DMS 273 treated with DMSO at 0.1 percent for 48 hours (cell line): ENCODE measurements around the gene BIRC5.
"Not testable (repeated sequence)": the region's sequence is repeated elsewhere in the genome, so short reads cannot be mapped to it uniquely, and the experiment has no call there.

Experiments used
- DNase-seq: peaks from one replicate; lab custom pipeline; 2025; lab: John Stamatoyannopoulos, UW

The BIRC5 gene

GRCh38 chr17:78240012-78240655 lies 26.1 kb downstream of the BIRC5 start:
- DNase-seq = no peak

- no peak for DNase-seq
Observed at GRCh38 chr17:78240839-78241238, 26.8 kb downstream of the BIRC5 start.

DNA sequence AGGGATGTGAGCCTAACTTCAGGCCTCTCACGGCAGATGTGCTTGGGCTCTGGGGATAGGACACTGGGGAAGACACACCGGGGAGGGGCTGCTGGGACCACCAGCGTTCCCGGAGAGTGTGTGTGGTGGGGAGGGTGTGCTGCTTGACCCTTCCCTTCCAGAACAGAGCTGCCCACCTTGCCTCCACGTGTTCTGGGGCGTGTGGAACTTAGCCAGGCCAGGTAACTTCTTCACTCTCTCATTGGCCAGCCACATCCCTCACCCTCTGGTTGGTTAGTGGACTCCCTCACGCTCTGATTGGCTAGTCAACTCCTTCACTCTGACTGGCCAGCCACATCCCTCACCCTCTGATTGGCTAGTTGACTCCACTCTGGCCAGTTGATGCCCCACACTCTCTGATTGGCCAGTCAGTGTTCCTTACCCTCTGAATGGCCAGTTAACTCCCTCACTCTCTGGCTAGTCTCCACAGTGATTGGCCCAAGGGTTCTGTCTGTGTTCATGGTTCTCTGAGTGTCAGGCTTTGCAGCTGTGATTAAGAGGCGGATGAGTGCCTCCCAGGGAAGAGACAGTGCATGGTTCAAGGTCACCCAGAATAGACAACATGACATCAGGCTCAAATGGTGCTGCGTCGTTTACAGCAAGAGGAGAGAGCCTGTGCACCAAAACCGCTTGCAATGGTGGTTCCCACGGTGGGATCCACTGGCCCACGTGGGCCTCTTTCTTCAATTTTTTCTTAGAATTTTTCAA lies 27.4 kb downstream of the BIRC5 start:
- DNase-seq = no peak

DNA sequence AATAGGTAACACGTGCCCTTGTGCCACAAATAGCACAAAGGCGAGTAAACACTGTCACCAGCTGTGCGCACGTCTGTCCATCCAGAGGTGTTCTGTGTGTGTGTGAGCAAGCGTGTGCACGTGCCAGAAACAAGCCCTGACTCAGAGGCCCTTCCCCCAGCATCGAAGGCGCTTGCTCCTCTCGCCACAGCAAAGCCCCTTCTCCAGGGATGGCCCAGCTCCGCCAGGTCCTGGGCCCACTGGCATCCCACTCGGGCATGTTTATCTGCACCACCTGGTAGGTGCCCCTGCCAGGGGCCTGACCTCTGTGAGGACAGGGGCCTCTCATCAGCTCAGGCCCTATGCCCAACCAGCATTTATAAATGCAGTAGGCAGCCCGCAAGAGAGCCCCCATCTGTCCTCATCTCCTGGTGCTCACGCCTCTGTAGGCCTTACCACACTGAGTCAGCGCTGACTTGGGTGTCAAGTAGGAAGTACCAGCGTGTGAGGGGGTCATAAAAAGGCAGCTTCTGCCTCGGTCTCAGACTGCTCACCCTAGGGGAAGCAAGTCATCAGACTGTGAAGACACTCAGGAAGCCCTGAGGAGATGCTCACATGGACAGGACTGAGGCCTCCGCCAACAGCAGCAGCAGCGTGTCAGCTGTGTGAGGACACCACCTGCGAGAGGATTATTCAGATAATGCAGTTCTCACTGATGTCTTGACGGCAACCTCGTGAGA lies 28.1 kb downstream of the BIRC5 start:
- no peak for DNase-seq

GRCh38 chr17:78247304-78247703 lies 33.3 kb downstream of the BIRC5 start:
- DNase-seq = no peak

DNA sequence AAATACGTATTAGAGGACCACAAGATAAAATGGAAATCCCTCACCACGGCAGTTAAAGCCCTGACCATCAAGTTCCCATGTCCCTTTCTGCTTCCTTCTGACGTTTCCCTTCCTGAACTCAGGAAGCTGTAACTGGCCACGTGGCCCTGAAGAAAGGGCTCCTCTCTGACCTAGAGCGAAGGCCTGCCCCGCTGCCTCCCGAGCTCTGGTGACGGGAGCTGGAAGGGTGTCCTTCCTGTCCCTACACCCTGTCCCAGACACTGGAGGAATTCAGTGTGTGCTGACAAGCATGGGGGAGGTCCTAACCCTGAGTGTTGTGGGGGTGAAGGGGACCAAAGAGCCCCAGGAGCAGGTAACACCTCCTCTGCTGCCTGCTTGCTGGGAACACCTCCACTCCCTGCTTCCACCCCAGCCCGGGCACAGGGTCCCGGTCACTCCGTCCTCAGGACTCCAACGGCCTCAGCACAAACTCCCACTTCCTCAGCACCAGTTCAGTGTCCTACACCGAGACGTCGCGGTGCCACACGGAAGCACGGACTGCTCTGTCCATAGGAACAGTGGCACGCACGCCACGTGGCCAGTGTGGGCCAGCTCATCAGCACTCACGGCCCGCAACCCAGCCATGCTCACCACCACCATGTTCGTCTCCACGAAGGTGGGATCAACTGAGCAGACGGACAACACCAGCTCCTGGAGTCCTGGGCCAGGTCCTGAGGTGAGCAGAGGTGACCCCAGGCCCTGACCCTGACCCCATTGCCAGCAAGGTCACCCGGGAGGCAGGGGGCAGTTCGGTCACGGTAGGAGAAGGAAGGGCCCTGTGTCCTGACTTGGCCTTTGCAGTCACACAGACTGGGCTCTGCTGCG lies 34.2 kb downstream of the BIRC5 start:
- DNase-seq = no peak

GRCh38 chr17:78249074-78249817 lies 35.2 kb downstream of the BIRC5 start:
- DNase-seq = no peak

DNA sequence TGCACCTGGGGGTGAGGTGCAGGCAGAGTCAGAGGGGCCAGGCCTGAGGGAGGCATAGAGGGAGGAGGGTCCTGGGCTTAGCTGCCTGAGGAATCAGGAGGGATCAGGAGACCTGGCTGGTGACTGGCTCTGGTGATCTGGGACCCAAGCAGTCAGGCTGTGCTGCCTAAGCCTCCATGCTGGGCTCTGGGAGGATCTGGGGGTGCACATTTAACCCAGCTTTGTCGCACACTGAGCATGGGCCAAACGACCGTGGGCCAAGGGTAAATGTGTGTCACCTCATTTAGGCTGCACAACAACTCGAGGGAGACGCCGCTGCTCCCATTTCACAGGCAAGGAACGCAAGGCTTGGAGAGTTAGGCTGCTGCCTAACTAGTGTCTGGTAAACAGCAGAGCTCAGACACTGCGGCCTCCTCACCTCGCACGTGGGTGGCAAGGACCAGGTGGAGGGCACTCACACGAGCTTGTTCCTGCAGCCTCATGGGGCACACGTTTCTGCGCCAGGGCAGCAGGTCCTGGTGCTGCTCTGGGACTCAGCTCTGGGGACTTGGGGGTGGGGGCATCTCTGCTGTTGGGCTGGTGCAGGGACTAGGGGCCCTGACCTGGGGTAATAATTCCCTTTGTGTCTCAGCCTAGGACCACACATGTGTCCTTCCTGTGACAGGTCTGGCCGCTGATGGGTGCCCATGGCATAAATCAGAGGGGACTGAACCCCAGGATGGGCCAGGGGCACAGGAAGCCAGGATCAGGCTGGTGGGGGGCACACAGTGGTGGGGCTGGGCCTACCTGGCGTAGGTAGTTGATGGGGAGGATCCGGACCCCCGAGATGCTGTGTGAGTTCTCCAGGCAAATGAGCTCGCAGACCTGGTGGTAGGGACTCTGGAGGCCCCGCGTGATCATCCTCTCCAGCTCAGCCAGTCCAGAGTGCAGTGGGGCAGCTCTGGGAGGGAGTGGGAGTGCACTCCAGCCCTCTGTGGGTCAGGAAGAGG lies 36.1 kb downstream of the BIRC5 start:
- no peak for DNase-seq

DNA sequence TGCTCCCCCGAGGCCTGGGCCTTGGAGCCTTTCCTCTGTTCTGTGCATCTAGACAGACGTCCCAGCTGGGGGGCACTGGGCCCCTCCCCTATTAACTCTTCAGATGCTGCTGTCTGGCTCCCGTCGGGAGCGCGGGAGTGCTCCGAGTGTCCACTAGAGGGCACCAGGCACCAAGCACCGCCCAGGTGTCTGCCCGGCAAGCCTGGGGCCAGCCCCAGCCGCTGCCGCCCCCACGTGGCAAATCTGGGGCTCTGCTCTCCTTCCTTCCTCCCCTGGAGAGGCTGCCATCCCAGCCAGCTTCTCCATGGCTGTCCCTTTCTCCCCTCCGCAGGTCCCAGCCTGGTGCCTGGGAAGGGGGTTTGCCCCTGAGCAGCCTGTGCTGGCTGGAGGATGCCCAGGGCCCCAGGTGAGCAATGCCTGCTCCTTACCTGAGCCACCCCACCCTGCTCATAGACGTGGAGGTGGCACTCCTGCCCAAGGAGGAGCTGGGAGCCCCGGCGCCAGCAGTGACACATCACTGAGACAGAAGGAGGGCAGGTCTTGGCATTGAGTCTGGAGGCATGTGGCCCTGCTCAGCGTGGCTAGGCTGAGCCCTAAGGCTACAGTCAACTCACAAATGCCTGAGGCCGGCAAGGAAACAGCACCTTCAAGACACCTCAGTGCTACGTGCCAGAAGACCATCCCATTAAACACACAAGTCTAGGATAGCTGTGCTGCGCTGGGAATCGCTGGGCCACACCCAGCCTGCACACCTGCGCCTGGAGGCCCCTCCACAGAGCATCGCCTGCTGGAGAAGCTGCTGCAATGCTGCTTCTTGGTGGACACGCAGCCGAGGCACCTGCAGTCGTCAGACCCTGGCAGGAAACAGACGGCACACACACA lies 37.1 kb downstream of the BIRC5 start:
- DNase-seq = peak; percentile 77

DNA sequence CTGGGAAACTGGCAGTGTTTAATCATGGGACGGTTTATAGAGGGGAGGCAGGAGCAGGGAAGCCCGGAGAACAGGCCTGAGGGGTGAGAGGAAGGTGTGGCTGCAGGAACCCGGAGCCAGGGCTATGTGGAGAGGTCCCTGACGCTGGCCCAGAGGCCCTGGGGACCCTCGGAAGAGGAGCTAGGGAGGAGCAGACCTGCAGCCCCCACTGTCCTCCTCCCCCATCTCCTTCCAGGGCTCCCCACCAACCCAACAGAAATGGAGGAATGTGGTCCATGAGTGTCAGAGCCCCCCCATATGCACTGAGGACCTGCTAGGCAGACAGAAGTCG lies 37.7 kb downstream of the BIRC5 start:
- DNase-seq = no peak

DNA sequence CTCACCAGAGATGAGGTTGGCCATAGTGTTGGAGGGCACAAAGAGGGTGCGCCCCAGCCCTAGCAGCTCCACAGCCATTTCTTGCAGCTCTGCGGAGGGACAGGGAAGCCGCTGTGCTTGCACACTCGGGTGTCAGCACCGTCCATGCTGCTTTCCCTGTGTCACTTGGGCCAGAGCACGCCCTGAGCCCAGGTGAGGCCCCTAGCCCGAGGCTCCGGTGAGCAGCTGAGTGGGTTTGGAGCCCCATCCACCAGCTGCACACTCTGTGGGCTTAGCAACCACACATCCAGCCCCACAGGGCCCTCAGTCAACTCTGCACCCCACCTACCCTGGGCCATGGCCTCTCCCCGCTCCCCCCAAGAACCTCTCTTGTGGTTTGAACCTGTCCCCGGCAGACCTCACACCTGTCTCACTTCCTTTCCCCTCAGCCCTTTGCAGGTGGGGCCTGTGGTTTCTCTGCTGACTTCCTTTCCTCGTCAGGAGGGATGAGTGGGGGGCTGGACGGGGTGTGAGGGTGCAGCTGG lies 38.1 kb downstream of the BIRC5 start:
- no peak for DNase-seq

DNA sequence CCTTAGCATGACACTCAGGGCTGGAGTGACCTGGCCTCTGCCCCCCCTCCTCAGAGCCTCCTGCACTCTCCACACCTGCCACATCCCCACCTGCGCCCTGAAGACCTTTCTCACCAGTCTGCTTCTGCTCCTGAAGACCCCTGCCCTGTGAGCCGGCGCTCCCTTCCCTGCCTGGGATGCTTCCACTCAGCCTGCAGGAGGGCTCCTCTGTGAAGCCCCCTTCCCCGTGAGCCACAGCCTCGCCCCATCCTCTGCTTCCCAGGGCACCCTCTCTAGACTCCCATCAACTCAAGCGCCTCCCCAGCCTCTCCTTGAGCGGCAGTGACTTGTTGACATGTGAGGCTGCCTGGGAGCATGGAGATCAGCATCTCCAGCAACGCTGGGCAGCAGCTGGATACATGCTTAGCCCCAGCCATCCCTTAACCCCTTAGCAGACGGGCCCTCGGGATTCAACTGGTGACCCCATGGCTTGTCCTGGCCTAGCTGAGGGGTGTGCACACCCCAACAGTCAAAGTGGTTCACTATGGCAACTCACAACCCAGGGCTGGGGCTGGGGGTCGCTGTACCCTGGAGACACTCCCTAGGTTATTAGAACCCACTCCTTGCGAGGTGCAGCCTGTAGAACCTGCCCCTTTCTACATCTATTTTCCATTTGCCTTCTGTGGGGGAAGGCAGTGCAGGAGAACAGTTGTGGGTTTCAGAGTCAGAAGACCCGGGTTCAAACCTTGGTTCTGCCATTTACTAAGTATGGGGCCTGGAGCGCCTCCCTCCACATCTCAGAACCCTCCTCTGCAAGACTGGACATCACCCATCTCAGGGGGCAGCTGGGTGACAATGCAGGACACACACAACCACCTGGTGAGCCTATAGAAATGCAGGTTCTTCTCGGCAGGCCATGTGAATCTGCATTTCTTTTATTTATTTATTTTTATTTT lies 38.9 kb downstream of the BIRC5 start:
- no peak for DNase-seq

DNA sequence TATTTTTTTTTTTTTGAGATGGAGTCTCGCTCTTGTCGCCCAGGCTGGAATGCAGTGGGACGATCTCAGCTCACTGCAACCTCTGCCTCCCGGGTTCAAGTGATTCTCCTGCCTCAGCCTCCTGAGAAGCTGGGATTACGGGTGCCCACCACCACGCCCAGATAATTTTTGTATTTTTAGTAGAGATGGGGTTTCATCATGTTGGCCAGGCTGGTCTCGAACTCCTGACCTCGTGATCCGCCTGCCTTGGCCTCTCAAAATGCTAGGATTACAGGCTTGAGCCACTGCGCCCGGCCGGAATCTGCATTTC lies 39.5 kb downstream of the BIRC5 start:
- not testable (repeated sequence) for DNase-seq

DNA sequence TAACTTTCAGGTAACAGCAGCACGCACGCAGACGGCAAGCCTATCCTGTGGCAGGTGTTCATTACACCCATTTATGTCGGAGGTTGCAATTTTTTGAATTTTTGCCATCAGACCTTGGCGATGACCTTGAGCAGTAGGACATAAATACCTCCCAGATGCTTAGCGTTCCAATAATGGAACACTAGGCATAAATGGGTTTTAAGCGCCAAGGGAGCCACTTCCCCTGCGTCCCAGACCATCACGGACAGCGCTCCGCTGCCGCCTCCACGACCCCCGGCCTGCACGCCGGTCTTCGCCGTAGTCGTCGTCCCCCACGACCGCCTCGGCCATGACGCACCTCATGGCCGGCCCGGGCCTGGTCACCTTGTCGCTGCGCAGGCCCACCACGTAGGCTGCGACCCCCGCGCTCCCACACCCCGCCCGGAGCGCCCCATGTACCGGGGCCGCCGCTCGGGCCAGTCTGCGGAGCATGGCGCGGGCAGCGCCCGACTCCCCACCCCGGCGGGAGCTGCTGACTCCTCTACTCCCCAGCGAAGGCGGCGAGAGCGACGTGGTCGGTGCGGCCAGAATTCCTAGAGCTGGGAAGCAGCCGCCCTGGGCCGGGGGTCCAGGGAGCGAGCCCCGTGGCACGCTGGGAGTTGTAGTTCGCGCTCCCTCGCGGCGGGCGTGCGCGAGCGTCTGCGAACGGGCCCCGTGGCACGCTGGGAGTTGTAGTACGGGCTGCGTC lies 40.1 kb downstream of the BIRC5 start:
- DNase-seq = peak; percentile 49

DNA sequence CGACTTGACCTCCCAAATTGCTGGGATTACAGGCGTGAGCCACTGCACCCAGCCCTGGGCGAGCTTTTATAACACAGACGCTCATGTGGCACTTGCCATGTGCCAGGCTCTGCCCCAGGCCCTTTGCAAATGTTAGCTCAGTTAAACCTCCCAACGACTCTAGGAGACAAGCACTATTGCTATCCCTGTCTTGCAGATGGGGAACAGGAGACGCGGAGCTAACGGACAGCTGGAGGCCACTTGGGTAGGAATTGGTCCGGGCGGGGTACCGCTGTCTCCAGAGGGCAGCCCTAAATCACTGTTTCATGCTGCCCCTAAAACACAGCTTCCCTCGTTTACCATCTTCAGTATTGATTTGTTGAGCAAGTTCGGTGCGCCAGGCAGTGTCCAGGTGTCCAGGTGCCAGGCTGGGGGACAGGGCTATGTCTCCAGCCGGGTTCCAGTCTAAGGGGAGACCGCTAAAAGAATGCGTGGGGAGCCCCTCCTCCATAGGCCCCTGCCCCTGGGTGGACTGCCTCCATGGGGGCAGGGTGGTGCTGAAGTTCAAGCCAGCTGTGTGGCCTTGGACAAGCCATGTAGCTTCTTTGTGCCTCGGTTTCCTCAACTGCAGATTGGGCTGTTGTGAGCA lies 41.1 kb downstream of the BIRC5 start:
- no peak for DNase-seq

- no peak for DNase-seq
Observed at GRCh38 chr17:78255953-78256706, 42.1 kb downstream of the BIRC5 start.
